OCI-LY7 (cell line): Measurements from ENCODE around the gene FNTB.

Experiments
- CTCF ChIP-seq: fragments of 200-600 bp; sonication (generic); conservative IDR thresholded peaks from 2 replicates; pipeline ENCODE4 v1.5.1; 2014; ENCODE audit warnings: mild to moderate bottlenecking, antibody characterized with exemption, low read length, moderate library complexity, mixed read lengths
- EZH2phosphoT487 ChIP-seq: fragments of 200-600 bp; sonication (generic); IDR thresholded peaks from 2 replicates; pipeline ENCODE4 v1.6.1; 2018; ENCODE audit warnings: low read depth, borderline replicate concordance, mild to moderate bottlenecking, mixed run types, antibody characterized with exemption, low read length, moderate library complexity, mixed read lengths

- TF ChIP-seq CTCF (no peak), EZH2phosphoT487 (no peak)
Observed at GRCh38 chr14:65045006-65045405, 58.3 kb downstream of the FNTB start.
